Activated CD4-positive, CD25-positive, alpha-beta regulatory T cell treated with anti-CD3 and anti-CD28 coated beads, Interleukin-2, amount 50 U/mL, for 72 hours (primary cell): ENCODE results near the gene KCNG1.
"Not testable (repeated sequence)": the region's sequence is repeated elsewhere in the genome, so short reads cannot be mapped to it uniquely, and the experiment has no call there.

Experiments
- DNase-seq: peaks from one replicate; pipeline ENCODE4 v3.0.0; 2021

KCNG1 gene

DNA sequence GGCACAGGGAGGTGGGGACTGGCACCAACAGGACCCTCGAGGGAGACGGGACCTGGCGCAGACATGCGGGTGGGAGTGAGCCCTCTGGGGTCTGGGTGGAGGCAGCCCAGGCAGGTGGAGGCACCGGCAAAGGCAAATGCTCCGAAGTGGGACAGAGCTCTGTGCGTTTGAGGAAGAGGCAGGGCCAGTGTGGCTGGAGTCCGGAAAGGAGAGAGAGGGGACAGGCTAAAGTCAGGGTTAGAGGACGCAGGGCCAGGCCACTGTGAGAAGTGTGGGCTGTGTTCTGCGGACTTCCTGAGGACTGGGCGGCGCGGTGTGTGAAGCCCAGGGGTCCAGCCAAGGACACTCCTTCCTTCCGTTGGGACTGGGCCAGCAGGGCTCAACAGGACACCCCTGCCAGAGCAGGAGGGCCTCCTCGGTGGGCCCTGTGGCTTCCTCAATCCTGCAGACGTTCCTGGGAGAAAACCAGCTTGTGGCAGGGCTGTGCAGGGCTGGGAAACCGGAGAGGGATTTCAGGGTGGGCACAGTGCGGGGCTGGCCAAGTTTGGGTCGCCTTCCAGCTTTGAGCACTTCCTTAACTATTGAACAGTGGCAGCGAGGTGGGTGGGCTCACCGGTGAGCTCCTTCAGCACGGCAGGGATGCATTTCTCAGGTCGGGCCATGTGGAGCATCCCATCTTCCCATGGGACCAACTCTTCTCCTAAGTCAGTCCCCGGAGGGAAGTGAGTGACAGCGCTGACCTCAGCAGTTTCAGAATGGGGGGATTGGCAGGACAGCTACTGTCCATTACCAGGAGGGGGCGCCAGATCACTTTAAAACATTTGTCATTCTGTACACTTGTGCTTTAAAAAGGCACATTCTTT lies 41.8 kb downstream of the KCNG1 start:
- peak; percentile 60 for DNase-seq

DNA sequence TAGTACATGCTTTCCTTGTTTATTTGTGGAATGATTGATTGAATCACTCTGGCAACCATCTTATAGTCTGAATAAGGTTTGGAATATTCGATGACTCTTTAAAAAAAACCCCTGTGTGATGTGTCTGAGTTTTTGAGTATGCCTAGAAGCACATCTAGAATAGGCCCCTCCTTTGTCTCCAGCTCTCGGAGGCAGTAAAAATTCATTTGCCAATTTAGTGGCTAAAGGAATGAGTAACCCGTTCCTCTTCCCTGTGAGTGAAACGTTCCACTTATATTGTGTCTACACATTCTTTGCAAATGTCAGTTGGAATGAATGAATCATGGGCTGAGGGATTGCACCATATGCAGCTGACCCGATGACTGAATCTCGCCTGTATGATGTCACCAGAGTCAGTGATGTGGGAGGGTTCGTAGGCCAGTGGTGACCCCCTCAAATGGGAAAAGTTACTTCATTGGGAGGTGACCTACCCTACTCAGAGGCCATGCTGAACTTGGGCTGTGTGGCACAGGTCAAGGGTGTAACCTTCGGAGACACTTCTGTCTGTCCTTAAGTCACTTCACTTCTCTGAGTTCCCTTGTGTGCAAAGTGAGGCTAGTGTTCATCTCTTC lies 42.7 kb downstream of the KCNG1 start:
- no peak for DNase-seq

DNA sequence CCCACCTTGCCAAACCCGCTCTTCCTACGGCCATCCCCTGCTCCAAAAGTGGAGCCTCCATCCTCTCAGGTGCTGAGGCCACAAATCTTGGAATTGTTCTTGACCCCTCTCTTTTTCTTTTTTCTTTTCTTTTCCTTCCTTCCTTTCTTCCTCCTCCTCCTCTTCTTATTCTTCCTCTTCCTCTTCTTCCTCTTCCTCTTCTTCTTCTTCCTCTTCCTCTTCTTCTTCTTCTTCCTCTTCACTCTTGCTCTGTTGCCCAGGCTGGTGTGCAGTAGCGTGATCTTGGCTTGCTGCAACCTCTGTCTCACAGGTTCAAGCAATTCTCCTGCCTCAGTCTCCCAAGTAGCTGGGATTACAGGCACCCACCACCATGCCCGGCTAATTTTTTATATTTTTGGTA lies 44.4 kb downstream of the KCNG1 start:
- DNase-seq = not testable (repeated sequence)

DNA sequence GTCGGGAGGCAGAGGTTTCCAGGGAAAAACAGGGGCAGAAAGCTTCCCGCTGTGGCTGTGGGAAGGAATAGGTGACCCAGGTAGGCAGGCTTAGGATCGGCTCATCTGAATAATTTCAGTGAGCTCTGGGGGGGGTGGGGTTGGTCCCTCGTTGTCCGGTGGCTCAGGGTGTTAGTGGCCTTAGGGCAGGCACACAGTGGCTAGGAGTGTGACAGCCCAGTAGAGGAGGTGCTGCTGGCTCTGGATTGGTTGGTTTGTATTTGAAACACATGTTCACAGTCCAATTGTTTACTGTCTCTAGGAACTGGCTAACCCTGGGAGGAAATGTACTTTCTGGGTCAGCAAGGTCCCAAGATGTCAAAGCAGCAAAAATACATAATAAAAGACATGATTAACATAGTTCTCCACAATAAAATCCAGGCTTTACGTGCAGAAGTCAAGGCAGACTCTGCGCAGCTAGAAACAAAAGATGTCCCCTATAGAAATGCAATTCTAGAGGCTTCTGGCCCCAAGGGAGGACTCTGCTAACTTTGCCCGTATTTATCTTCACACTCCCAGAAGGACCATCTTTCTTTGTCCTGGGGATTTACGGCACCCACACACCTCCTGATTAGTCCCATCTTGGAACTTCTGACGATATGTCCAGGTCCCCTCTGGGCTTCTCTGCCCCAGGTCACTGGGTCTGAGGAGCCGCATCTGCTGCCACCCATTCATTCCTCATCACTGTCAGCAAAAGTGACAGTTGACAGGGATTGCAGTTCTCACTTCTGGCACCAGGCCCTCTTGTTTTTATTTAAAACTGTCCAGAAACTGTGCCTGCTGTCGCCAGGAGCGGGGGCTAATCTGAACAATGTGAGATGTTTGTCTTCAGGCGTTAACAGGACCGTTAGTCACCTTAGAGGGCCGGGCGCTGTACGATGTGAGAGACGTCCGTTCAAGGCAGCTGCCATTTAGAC lies 45.6 kb downstream of the KCNG1 start:
- DNase-seq = no peak

DNA sequence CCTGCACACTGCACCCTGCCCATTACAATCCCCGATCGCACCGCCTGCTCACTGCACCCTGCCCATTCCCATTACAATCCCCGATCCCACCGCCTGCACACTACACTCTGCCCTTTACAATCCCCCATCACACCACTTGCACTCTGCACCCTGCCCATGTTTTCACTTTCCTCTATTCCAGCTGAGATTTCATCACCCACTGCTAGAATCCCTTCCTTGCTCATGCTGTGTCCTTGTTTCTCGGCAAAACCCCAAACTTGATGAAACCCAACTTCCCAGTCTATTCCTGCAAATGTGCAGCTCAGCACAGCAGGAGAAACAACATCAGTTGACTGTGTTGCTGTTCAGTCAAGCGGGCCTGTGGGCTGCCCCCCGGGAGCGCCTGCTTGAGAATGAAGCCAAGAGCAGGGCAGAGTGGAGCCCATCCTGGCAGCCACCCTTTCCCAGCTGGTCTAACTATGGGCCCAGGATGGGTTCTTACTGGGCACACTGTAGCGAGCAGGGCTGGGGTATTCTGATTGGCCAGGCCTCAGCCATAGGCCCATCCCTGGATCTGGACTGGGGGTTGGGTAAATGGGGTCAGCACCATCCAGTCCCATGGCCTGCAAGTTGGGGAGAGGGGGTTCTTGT lies 47.1 kb downstream of the KCNG1 start:
- DNase-seq = no peak

DNA sequence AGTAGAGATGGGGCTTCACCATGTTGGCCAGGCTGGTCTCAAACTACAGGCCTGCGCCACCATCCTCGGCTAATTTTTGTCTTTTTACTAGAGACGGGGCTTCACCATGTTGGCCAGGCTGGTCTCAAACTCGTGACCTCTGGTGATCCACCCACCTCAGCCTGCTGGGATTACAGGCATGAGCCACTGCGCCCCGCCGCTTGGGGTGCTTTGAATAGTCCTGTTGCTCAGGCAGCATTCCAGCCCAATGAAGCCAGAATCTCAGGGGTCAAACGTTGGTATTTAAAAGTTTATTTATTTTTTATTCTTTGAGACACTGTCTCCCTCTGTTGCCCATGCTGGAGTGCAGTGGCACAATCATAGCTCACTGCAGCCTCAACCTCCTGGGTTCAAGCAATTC lies 53.0 kb downstream of the KCNG1 start:
- no peak for DNase-seq

DNA sequence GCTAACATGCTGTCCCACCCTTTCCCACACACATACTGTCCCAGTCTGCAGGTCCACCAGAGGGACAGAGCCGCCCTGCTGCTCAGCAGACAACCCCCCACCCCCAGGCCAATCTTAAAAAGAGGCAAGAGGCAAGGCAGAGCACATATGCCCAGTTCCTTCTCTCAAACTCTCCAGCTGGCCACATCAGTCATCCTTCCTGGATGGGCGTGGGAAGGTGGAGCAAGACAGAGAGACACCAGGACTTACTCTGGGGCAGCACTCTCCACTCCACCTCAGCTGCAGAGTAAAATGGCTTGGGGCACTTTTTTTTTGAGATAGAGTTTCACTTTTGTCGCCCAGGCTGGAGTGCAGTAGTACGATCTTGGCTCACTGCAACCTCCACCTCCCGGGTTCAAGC lies 53.5 kb downstream of the KCNG1 start:
- DNase-seq = no peak

DNA sequence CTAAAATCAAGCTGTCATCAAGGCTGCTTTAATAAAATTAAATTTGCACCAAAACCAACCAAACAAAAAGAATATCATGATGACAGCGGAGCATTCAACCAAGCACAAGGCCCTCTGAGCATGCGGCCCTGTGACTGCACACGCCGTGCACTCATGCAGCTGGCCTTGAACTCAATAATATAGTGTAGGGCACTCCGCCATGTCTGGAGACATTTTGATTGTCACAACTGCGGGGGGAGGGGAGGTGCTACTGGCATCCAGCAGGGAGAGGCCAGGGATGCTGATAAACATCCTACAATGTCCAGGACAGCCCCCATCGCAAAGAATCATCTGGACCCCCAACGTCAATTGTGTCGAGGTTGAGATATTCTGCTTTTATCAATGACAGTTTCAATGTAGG lies 54.6 kb downstream of the KCNG1 start:
- no peak for DNase-seq

DNA sequence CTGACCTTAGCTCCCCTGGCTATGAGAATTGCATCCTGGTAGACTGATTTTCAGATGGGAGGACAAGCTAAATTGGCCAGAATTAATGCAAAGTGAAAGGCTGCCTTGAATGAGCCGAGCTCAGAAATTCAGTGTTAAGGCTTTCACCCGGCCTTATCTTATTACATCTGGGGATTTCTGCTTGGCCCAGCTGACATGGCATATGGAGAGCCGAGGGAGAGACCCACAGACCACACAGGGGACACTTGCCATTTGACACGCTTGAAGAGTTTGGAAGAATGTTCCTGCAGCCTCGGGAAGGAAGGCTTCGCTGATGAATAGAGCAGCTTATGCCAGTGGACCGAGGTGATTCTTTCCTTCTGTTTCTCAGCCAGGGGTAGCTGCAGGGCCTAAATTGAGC lies 55.3 kb downstream of the KCNG1 start:
- no peak for DNase-seq

DNA sequence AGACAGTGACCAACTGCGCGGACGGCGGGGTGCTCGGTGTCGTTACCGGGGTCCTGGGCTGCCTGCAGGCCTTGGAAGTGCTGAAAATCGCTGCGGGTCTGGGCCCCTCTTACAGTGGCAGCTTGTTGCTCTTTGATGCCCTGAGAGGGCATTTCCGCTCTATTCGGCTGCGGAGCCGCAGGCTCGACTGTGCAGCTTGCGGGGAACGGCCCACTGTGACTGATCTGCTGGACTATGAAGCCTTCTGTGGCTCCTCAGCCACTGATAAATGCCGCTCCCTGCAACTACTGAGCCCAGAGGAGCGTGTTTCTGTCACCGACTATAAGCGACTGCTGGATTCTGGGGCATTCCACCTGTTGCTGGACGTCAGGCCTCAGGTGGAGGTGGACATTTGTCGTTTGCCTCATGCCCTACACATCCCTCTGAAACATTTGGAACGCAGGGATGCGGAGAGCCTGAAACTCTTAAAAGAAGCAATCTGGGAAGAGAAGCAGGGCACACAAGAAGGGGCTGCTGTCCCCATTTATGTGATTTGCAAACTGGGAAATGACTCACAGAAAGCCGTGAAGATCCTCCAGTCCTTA lies 63.3 kb downstream of the KCNG1 start:
- DNase-seq = no peak

DNA sequence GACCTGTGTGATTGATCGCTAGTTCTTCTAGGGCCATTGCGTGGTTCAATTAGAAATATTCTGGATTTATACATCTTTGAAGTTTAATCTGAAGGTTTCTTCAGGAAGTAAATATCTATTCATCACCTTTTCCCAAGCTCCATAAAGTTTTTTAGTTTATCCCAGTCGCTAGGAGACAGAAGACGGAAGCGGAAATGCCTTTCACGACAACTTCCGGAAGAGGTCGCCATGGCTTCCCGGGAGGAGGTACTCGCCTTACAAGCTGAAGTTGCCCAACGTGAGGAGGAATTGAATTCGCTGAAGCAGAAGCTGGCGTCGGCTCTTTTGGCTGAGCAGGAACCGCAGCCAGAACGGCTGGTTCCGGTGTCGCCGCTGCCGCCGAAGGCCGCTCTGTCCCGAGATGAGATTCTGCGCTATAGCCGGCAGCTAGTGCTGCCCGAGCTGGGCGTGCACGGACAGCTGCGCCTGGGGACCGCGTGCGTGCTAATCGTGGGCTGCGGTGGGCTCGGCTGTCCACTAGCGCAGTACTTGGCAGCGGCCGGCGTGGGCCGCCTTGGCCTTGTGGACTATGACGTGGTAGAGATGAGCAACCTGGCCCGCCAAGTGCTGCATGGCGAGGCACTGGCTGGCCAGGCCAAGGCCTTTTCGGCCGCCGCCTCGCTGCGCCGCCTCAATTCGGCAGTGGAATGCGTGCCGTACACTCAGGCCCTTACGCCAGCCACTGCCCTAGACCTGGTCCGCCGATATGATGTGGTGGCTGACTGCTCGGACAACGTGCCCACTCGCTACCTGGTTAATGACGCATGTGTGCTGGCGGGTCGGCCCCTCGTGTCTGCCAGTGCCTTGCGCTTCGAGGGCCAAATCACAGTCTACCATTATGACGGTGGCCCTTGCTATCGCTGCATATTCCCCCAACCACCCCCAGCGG lies 64.0 kb downstream of the KCNG1 start, which contains the start of gene MOCS3:
TSS of gene MOCS3 (plus strand) at position 204 of the 928 bp plus-strand sequence. CDS start at position 229, 25 bp downstream.
- peak; percentile 75 for DNase-seq

DNA sequence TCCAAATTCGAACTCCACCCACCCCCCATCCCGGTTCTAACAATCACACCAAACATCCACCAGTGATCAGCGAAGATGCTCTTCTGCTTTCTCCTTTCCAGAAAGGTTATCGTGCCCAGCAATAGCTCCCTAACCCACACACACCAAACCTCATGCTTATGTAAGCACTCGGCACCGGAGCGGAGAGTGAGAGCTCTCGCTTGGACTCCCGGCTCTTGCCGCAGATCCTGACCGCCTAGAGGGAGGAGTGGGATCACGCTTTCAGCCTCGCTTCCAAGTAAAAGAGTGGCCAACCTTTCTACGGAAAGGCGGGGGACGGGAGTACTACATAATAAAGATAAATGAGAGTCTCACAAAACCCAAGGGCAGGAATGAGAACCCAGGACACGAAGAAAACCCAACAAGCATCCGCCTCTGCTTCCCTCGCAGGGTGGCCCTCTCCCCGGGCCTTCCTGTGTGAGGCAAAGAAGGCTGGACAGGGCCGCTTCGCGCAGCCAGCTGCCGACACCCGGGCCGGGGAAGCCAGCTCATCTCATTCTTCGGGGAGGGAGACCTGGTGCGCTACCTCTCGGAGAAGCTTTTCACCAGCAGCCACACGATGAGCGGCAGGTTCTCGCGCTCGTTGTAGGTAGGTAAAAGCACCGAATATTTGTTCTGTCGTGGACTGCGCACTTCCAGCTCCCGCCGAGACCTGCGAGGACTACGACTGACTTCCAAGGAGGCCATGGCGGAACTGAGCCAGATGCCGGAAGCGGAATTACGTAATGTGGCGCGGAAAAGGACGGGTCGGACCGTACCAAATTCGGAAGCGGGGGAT lies 64.9 kb downstream of the KCNG1 start, which contains the start of gene DPM1:
TSS of gene DPM1 (minus strand) at position 735 of the 817 bp plus-strand sequence. CDS start at position 726, 9 bp downstream.
- peak; percentile 85 for DNase-seq

DNA sequence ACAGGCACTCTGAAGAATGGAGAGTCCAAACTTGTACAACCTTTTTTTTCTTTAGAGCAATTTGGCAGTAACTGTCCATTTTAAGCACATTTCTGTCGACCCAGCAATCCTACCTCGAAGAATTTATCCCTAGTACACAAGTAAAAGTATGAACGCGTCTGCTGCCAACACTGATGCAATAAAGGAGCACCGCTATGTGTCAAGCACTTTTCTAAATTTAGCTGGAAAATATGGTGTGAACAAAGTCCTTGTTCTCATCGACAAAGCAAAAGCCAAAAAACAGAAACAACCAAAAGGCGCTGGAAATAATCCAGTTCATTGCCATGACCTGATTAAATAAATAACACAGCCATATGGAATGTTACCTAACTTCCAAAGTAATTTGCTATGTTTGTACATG lies 65.6 kb downstream of the KCNG1 start:
- no peak for DNase-seq

DNA sequence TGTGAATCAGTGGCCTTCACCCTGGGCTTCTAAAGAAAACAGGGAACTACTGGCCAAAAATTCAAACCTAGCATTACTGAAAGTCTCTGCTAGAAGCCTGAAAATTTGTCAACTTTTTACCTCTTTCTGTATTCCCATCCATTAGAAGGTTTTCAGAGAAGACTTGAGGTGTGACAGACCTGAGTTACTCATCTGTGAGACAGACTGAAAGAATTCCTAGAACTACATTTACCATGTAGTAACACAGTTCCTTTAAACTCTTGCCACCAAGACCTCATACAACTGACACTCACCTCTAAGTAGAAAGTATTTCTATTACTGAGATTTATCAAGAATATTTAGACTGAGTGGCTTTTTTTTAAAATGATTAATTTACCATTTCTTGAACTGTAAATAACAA lies 69.1 kb downstream of the KCNG1 start:
- no peak for DNase-seq
